Myocyte (in vitro differentiated cells): ENCODE measurements around the gene LRP6. TPM values are rescaled to one million over a fixed set of nuclear protein-coding genes. Genes with fewer than 3 reads are reported as not detected.
"Not testable (repeated sequence)": the region's sequence is repeated elsewhere in the genome, so short reads cannot be mapped to it uniquely, and the experiment has no call there.

ENCODE experiments used
- DNase-seq: peaks from one replicate; pipeline ENCODE4 v3.0.0-alpha.2; 2012; ENCODE audit warnings: low read depth
- total RNA-seq: library from RNA; depleted of rRNA; stranded (reverse); fragments of >200 nt; gene quantifications from 2 replicates; pipeline ENCODE4 v1.2.3, GENCODE V29; 2014

The LRP6 gene
- total RNA-seq, 1 donor from 2014 or later, result 22.7 TPM

GRCh38 chr12:12123036-12123604, 143.7 kb downstream of the LRP6 start:
- DNase-seq, result no peak

- DNase-seq, result no peak
Measured at GRCh38 chr12:12121061-12121460, 145.8 kb downstream of the LRP6 start.

- no peak for DNase-seq
Measured at GRCh38 chr12:12116677-12117076, 150.2 kb downstream of the LRP6 start.

GRCh38 chr12:12115514-12115913, 151.3 kb downstream of the LRP6 start:
- no peak for DNase-seq

DNA sequence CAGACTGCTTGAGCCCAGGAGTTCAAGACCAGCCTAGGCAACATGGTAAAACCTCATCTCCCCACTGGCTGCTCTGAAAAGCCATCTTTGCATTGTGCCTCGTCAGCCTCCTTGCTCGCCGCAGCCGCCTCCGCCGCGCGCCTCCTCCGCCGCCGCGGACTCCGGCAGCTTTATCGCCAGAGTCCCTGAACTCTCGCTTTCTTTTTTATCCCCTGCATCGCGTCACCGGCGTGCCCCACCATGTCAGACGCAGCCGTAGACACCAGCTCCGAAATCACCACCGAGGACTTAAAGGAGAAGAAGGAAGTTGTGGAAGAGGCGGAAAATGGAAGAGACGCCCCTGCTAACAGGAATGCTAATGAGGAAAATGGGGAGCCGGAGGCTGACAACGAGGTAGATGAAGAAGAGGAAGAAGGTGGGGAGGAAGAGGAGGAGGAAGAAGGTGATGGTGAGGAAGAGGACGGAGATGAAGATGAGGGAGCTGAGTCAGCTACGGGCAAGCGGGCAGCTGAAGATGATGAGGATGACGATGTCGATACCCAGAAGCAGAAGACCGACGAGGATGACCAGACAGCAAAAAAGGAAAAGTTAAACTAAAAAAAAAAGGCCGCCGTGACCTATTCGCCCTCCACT, 155.8 kb downstream of the LRP6 start:
- DNase-seq, result not testable (repeated sequence)

DNA sequence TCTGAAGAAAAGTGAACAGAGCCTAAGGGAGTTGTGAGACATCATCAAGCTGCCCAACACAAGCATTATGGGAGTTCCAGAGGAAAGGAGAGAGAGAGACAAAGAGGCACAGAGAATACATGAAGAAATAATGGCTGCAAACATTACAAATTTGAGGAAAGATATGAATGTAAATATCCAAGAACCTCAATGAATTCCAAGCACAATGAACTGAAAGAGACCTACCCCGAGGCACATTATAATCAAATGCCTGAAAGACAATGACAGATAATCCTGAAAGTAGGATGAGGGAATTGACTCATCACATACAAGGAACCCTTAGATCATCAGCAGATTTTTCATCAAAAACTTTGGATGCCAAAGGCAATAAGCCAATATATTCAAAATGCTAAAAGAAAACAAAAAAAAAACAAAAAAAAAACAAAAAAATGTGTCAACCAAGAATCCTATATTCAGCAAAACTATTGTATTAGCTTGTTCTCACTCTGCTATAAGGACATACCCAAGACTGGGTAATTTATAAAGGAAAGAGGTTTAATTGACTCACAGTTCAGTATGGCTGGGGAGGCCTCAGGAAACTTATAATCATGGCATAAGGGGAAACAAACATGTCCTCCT, 158.3 kb downstream of the LRP6 start:
- no peak for DNase-seq

DNA sequence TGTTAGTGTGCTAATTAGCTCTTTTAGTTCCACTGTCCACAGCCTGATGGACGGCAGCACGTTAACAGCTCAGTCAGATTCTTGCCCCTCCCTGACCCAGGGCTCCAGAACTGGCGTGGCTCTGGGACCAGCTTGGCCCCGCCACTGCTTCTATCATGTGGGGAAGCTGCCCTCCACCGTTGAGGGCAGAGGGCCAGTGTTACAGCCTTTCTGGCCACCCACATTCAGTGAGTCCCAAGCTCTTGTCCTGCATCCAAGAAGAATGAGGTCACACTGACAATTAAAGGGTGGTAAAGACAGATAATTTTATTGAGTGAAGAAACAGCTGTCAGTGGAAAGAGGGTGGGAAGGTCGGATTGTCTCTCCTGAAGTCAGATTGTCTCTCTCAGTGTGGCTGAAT, 159.2 kb downstream of the LRP6 start:
- peak; percentile 88 for DNase-seq

GRCh38 chr12:12099102-12099501, 167.7 kb downstream of the LRP6 start:
- no peak for DNase-seq

GRCh38 chr12:12098691-12099015, 168.2 kb downstream of the LRP6 start:
- DNase-seq, result no peak

DNA sequence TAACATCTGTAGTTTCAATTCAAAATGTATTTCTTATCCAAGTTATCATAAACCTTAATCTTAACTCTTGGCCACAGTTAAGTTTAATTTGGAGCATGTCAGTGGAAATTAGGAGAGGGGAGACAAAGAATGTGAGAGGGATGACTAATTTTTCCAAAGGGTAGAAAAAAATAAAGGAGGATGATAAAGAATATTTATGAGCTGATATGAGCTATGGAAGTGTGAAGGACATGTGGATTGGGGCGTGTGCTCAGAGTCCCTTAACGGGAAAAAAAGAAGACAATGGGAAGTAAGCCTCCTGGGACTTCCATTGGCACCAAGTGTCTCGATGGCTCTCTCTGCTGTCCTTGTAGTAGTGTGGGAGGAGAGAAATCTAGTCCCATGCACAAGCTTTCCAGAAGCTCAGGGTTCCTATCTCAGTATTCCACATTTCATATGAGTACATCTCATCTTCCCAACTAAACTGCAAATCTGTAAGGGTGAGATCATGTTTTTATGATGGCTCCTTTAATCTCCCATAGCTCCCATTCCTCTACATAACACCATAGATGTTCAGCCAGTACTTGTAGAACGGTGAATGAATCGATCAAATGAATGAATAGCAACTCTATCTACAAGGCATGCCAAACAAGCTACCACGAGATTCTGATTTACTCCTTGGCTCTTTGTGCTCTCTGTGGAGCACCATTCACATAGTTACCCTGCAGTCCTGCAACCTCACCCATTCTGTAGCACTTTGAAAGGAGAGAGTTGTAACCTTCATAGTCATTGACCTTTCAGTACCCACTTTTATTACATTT, 168.8 kb downstream of the LRP6 start:
- DNase-seq, result no peak

DNA sequence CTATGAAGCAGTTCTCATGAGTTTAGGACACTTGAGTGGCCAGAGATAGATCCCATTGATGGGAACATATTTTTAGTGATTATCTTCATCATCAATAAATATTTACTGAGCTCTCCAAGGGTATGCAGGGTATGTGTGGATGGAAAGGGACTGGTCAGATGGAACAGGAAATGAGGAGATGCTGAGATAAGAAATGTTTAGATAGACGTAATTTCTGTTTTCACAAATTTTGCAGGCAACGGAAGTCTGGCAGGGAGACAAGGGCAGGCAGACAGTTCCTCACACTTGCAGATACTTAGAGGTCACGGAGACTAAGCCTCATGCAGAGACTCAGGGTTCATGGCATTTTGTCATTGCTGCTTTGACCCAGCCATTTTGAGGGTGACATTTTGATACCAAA, 171.8 kb downstream of the LRP6 start:
- DNase-seq, result no peak

DNA sequence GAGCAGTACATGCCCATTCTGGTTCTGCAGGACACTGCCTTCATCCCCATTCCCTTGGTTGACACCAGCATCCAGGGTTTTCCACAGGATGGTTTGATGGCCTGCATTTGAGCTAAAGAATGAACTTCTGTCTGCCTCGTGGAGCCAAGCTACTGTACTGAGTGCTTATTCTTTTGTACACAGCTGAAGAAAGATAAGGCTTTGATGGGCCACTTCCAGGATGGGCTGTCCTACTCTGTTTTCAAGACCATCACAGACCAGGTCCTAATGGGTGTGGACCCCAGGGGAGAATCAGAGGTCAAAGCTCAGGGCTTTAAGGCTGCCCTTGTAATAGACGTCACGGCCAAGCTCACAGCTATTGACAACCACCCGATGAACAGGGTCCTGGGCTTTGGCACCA, 172.4 kb downstream of the LRP6 start:
- no peak for DNase-seq

- DNase-seq, result no peak
Measured at GRCh38 chr12:12091977-12092663, 174.7 kb downstream of the LRP6 start.

- DNase-seq, result no peak
Measured at GRCh38 chr12:12091071-12091470, 175.8 kb downstream of the LRP6 start.

GRCh38 chr12:12088761-12089160, 178.1 kb downstream of the LRP6 start:
- peak; percentile 81 for DNase-seq

DNA sequence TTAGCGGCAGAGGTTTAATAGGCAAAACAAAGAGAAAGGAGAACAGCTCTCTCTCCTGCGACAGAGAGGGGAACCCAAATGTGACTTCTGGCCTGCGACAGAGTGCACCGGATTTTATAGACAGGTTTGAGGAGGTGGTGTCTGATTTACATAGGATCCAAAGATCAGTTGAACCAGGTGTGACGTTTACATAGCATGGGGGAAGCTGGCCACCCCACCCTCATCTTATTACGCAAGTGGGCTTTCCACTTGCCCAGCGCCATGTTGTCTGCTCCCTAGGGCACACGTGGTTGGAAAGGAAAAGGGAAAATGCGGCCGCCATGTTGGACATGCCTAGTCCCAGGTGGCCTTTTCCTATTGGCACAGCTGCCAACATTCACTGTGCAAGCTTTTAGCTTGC, 178.7 kb downstream of the LRP6 start:
- DNase-seq, result no peak

DNA sequence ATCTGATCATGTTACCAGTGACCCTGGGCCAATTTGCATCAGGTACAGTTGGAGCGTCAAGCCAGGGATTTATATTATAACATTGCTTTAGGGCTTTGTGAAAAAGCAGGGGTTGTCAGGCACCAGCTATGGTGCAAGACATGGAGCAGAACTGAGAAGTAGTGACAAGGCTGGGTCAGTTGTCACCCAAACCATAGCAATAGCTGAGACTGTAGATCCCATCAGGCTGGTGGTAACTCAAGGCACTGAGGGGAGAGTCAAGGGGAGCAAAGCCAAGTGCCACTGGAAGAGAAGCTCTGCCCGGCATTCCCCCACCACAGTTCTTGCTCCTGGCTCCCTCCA, 179.2 kb downstream of the LRP6 start:
- no peak for DNase-seq

GRCh38 chr12:12086973-12087692, 179.7 kb downstream of the LRP6 start:
- DNase-seq, result no peak

- no peak for DNase-seq
Measured at GRCh38 chr12:12086362-12086761, 180.5 kb downstream of the LRP6 start.

GRCh38 chr12:12083688-12084087, 183.2 kb downstream of the LRP6 start:
- no peak for DNase-seq

GRCh38 chr12:12081836-12082497, 184.9 kb downstream of the LRP6 start:
- peak; percentile 54 for DNase-seq
